GM12801 (cell line): ENCODE measurements around the gene ZNF800.

Experiments used
- TF ChIP-seq, protein P1 (sequence below): IDR thresholded peaks from one replicate; pipeline ENCODE4 v1.5.1; 2011; ENCODE audit warnings: control low read depth; ENCODE audit not compliant: insufficient read length; ENCODE audit errors: extremely low read depth

ZNF800 gene

DNA sequence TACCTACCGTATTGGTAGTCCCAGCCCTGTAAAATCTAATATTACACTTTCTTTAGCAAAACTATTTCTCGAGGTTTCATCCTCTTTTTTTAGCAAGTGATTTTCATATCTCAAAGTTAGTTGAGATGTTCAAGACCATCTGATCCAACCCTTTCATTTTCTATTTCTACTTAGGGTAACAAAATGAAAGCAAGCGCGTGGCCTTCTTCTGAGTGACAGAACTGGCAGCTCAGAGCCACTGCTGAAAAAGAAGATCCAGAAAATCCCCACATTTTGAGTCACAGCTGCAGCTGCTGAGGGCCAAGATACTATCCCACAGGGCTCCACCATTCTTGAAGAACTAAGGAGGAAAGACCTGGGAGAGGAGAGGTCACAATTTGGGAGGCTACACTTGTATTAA, 24.8 kb upstream of the ZNF800 start:
- TF ChIP-seq, protein P1, sequence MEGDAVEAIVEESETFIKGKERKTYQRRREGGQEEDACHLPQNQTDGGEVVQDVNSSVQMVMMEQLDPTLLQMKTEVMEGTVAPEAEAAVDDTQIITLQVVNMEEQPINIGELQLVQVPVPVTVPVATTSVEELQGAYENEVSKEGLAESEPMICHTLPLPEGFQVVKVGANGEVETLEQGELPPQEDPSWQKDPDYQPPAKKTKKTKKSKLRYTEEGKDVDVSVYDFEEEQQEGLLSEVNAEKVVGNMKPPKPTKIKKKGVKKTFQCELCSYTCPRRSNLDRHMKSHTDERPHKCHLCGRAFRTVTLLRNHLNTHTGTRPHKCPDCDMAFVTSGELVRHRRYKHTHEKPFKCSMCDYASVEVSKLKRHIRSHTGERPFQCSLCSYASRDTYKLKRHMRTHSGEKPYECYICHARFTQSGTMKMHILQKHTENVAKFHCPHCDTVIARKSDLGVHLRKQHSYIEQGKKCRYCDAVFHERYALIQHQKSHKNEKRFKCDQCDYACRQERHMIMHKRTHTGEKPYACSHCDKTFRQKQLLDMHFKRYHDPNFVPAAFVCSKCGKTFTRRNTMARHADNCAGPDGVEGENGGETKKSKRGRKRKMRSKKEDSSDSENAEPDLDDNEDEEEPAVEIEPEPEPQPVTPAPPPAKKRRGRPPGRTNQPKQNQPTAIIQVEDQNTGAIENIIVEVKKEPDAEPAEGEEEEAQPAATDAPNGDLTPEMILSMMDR = no peak

DNA sequence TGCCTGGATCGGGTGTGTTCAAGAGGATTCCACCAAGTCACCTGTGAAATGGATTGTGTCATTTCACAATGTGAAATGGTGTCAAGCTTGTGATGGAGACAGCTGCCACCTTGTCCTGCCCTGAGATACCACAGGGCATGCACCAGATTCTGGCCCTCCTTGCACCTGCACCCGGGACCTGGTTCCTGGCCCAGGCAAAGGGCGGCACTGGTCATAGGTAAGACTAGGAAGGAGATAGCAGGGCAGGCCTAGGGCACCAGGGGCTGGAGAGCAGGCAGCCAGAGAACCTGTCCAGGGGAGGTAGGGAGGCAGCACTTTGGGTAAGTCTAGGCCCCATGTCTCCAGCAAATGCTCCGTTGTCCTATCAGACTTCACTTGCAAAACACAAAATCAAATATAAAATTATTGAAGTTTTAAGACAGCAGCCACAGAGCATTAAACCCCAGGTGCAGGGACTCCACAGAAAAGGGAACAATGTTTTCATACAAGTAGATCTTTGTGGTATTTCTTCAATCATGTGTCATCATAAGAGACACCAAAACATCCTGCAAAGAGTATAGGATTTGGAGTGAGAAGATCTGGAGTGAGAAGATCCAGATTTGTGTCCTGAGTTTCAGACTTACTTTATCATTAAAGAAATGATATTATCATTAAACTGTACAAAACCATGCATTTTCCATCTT, 22.7 kb upstream of the ZNF800 start:
- TF ChIP-seq, protein P1 = no peak

GRCh38 chr7:127413962-127414361, 21.5 kb upstream of the ZNF800 start:
- TF ChIP-seq, protein P1 = no peak

DNA sequence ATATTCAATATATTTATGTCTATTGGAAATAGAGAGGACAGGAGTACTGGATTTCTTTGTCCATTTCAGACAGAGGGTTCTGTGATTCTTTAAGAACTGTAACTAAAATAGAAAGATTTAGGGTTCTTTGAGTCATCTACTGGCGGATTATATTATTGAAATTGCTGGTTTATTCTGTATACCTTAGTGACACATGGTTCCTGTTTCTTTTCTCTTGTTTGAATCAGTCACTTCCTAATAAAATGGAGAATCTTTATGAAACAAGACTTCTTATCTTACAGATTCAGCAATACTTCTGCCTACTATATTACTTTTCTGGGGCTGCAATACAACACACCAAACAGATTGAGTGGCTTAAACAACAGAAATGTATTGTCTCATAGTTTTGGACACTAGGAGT, 20.8 kb upstream of the ZNF800 start:
- TF ChIP-seq, protein P1 = no peak

DNA sequence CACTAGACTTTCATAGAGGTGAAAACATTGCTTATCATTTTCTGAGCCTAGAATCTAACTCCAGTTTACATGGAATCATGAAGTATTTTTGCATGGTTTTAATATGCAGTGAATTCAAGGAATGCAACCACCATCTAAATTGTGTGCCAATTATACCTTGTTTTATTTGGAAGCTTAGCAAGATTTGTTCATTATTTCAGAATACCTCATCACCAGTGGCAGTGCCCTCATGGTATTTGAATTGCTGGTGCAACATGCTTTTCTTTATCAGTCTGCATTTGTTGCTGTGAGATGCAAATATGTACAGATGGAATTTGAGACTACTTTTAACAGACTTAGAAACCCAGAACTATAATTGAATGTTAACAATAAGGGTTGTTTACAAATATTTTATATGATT, 18.7 kb upstream of the ZNF800 start:
- TF ChIP-seq, protein P1 = no peak

GRCh38 chr7:127409629-127410028, 17.1 kb upstream of the ZNF800 start:
- TF ChIP-seq, protein P1 = no peak

- TF ChIP-seq, protein P1 = no peak
Observed at GRCh38 chr7:127404286-127405072, 12.0 kb upstream of the ZNF800 start.
